T-helper 2 cell treated with Interferon-gamma antibody and Interleukin-4, amounts not matched to agents 5 μg/mL and 100 μg/mL, for 36 hours (primary cell): ENCODE measurements around the gene LAMTOR4.
"Not testable (repeated sequence)": the region's sequence is repeated elsewhere in the genome, so short reads cannot be mapped to it uniquely, and the experiment has no call there.

Source experiments
- DNase-seq: peaks from one replicate; pipeline ENCODE4 v3.0.0; 2021; ENCODE audit warnings: low spot score
- H3K27ac Mint-ChIP-seq: one replicate; pipeline ENCODE4 v1.8.0; 2021; ENCODE audit warnings: mild to moderate bottlenecking, mixed read lengths
- H3K27me3 Mint-ChIP-seq: one replicate; pipeline ENCODE4 v1.8.0; 2021; ENCODE audit warnings: low read depth, mixed read lengths
- H3K36me3 Mint-ChIP-seq: one replicate; pipeline ENCODE4 v1.8.0; 2021; ENCODE audit warnings: low read depth, mixed read lengths
- H3K4me1 Mint-ChIP-seq: one replicate; pipeline ENCODE4 v1.8.0; 2021; ENCODE audit warnings: low read depth, mixed read lengths
- H3K4me3 Mint-ChIP-seq: one replicate; pipeline ENCODE4 v1.8.0; 2022; ENCODE audit warnings: mild to moderate bottlenecking, moderate library complexity, mixed read lengths
- H3K9me3 Mint-ChIP-seq: one replicate; pipeline ENCODE4 v1.8.0; 2021; ENCODE audit warnings: mixed read lengths

Gene LAMTOR4

GRCh38 chr7:100177045-100178001 is 28.6 kb downstream of the LAMTOR4 start, which contains the start of the genes GPC2 and STAG3:
TSS of gene GPC2 (minus strand) at chr7:100177381. CDS start at chr7:100177199, 182 bp downstream.
TSS of gene STAG3 (plus strand) at chr7:100177918. CDS start at chr7:100180557, 2,639 bp downstream.
- H3K4me3 Mint-ChIP-seq: peak within 1 kb of the TSS; percentile 83
- peak within 1 kb of the TSS; percentile 73 for H3K27ac Mint-ChIP-seq
- peak; percentile 98 for DNase-seq
- H3K36me3 Mint-ChIP-seq: peaks cover 15% of the 10 kb centered on the region
- no peaks in the 10 kb centered on the region for H3K27me3 Mint-ChIP-seq
- peaks cover 4% of the 10 kb centered on the region for H3K9me3 Mint-ChIP-seq
- H3K4me1 Mint-ChIP-seq: peaks cover 36% of the 10 kb centered on the region

GRCh38 chr7:100180084-100180483 is 31.4 kb downstream of the LAMTOR4 start:
- Mint-ChIP-seq H3K27ac (peak overlapping the region; percentile 89), H3K4me1 (peaks cover 46% of the 10 kb centered on the region), H3K4me3 (peak overlapping the region; percentile 66)
- DNase-seq, H3K36me3 Mint-ChIP-seq, H3K27me3 Mint-ChIP-seq, H3K9me3 Mint-ChIP-seq: not testable (repeated sequence)

GRCh38 chr7:100182616-100183015 is 33.9 kb downstream of the LAMTOR4 start:
- H3K4me1 Mint-ChIP-seq: peaks cover 36% of the 10 kb centered on the region
- not testable (repeated sequence) for H3K36me3 Mint-ChIP-seq, H3K27ac Mint-ChIP-seq, DNase-seq, H3K9me3 Mint-ChIP-seq, H3K27me3 Mint-ChIP-seq
- H3K4me3 Mint-ChIP-seq: peak overlapping the region; percentile 15

- H3K4me1 Mint-ChIP-seq: peaks cover 36% of the 10 kb centered on the region
- not testable (repeated sequence) for H3K4me3 Mint-ChIP-seq, H3K27me3 Mint-ChIP-seq, DNase-seq, H3K36me3 Mint-ChIP-seq, H3K27ac Mint-ChIP-seq, H3K9me3 Mint-ChIP-seq
Observed at GRCh38 chr7:100183090-100183489, 34.4 kb downstream of the LAMTOR4 start.

GRCh38 chr7:100185726-100186125 is 37.0 kb downstream of the LAMTOR4 start:
- H3K9me3 Mint-ChIP-seq: no peaks in the 10 kb centered on the region
- DNase-seq: no peak
- H3K4me1 Mint-ChIP-seq: peaks cover 36% of the 10 kb centered on the region

GRCh38 chr7:100189061-100189460 is 40.3 kb downstream of the LAMTOR4 start:
- H3K36me3 Mint-ChIP-seq: peaks cover 2% of the 10 kb centered on the region
- peaks cover 26% of the 10 kb centered on the region for H3K4me1 Mint-ChIP-seq
- no peak for DNase-seq
- H3K9me3 Mint-ChIP-seq: no peaks in the 10 kb centered on the region
- no peak overlapping the region for H3K27ac Mint-ChIP-seq
- no peak overlapping the region for H3K4me3 Mint-ChIP-seq
- H3K27me3 Mint-ChIP-seq: no peaks in the 10 kb centered on the region

More at GRCh38 chr7:100185726-100186125, 37.0 kb downstream of the LAMTOR4 start:
- peaks cover 6% of the 10 kb centered on the region for H3K36me3 Mint-ChIP-seq
- H3K27me3 Mint-ChIP-seq: no peaks in the 10 kb centered on the region
- H3K4me3 Mint-ChIP-seq: no peak overlapping the region
- no peak overlapping the region for H3K27ac Mint-ChIP-seq

GRCh38 chr7:100190048-100190711 is 41.5 kb downstream of the LAMTOR4 start:
- Mint-ChIP-seq H3K9me3 (no peaks in the 10 kb centered on the region), H3K36me3 (peaks cover 2% of the 10 kb centered on the region), H3K4me3 (no peak overlapping the region), H3K27ac (peak overlapping the region; percentile 46), H3K4me1 (peaks cover 26% of the 10 kb centered on the region), H3K27me3 (no peaks in the 10 kb centered on the region)
- DNase-seq: no peak

GRCh38 chr7:100191775-100192174 is 43.1 kb downstream of the LAMTOR4 start:
- peaks cover 2% of the 10 kb centered on the region for H3K36me3 Mint-ChIP-seq
- H3K27ac Mint-ChIP-seq: no peak overlapping the region
- no peak overlapping the region for H3K4me3 Mint-ChIP-seq
- no peak for DNase-seq
- peaks cover 28% of the 10 kb centered on the region for H3K4me1 Mint-ChIP-seq
- no peaks in the 10 kb centered on the region for H3K9me3 Mint-ChIP-seq
- H3K27me3 Mint-ChIP-seq: no peaks in the 10 kb centered on the region

GRCh38 chr7:100192281-100192862 is 43.7 kb downstream of the LAMTOR4 start:
- not testable (repeated sequence) for DNase-seq, H3K4me3 Mint-ChIP-seq, H3K9me3 Mint-ChIP-seq, H3K27ac Mint-ChIP-seq, H3K27me3 Mint-ChIP-seq, H3K36me3 Mint-ChIP-seq
- H3K4me1 Mint-ChIP-seq: peaks cover 28% of the 10 kb centered on the region

- peaks cover 2% of the 10 kb centered on the region for H3K36me3 Mint-ChIP-seq
- no peak overlapping the region for H3K4me3 Mint-ChIP-seq
- H3K9me3 Mint-ChIP-seq: no peaks in the 10 kb centered on the region
- peaks cover 28% of the 10 kb centered on the region for H3K4me1 Mint-ChIP-seq
- peak overlapping the region; percentile 1 for H3K27ac Mint-ChIP-seq
- no peak for DNase-seq
- no peaks in the 10 kb centered on the region for H3K27me3 Mint-ChIP-seq
Observed at GRCh38 chr7:100192969-100193368, 44.3 kb downstream of the LAMTOR4 start.

GRCh38 chr7:100195222-100195621 is 46.5 kb downstream of the LAMTOR4 start:
- Mint-ChIP-seq H3K4me1 (peaks cover 24% of the 10 kb centered on the region), H3K4me3 (no peak overlapping the region), H3K27ac (no peak overlapping the region), H3K9me3 (no peaks in the 10 kb centered on the region), H3K36me3 (peaks cover 2% of the 10 kb centered on the region), H3K27me3 (no peaks in the 10 kb centered on the region)
- DNase-seq: no peak

GRCh38 chr7:100195901-100196322 is 47.2 kb downstream of the LAMTOR4 start:
- not testable (repeated sequence) for H3K4me3 Mint-ChIP-seq, H3K9me3 Mint-ChIP-seq, H3K36me3 Mint-ChIP-seq, DNase-seq, H3K27me3 Mint-ChIP-seq, H3K27ac Mint-ChIP-seq
- peaks cover 18% of the 10 kb centered on the region for H3K4me1 Mint-ChIP-seq

- no peak for DNase-seq
- Mint-ChIP-seq H3K36me3 (peaks cover 4% of the 10 kb centered on the region), H3K4me1 (peaks cover 5% of the 10 kb centered on the region), H3K9me3 (no peaks in the 10 kb centered on the region), H3K27me3 (no peaks in the 10 kb centered on the region), H3K27ac (no peak overlapping the region), H3K4me3 (no peak overlapping the region)
Observed at GRCh38 chr7:100198266-100198665, 49.5 kb downstream of the LAMTOR4 start.

- Mint-ChIP-seq H3K36me3 (peaks cover 9% of the 10 kb centered on the region), H3K4me1 (peaks cover under 1% of the 10 kb centered on the region), H3K27ac (no peak overlapping the region), H3K4me3 (no peak overlapping the region), H3K9me3 (no peaks in the 10 kb centered on the region), H3K27me3 (no peaks in the 10 kb centered on the region)
- DNase-seq: no peak
Observed at GRCh38 chr7:100200693-100201092, 52.0 kb downstream of the LAMTOR4 start.
